GM18870 (cell line): ENCODE data around the gene ZNF579.
"Not testable (repeated sequence)": the region's sequence is repeated elsewhere in the genome, so short reads cannot be mapped to it uniquely, and the experiment has no call there.

ENCODE experiments used
- ATAC-seq: cut with Tn5 transposase; IDR thresholded peaks from one replicate; pipeline ENCODE4 v1.9.1; 2021; ENCODE audit warnings: moderate library complexity; ENCODE audit not compliant: unreplicated experiment

ZNF579 gene

DNA sequence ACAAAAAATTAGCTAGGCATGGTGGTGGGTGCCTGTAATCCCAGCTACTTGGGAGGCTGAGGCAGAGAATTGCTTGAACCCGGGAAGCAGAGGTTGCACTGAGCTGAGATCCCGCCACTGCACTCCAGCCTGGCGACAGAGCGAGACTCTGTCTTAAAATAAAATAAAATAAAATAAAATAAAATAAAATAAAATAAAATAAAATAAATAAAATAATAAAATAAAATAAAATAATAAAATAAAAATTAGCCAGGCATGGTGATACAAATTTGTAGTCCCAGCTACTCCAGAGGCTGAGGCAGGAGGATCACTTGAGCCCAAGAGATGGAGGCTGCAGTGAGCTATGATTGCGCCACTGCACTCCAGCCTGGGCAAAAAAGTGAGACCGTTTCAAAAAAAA lies 6.7 kb downstream of the ZNF579 start:
- ATAC-seq = not testable (repeated sequence)

DNA sequence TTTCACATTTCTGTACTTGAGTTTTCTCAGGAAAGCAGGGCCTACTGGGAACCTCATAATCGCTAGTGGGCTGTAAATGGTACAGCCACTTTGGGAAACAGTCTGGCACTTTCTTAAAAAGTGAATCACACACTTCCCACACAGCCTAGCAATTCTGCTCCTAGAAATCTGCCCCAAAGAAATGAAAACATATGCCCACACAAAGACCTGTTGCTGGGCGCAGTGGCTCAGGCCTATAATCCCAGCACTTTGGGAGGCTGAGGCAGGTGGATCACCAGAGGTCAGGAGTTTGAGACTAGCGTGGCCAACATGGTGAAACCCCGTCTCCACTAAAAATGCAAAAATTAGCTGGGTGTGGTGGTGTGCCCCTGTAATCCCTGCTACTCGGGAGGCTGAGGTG lies 11.2 kb downstream of the ZNF579 start:
- not testable (repeated sequence) for ATAC-seq

DNA sequence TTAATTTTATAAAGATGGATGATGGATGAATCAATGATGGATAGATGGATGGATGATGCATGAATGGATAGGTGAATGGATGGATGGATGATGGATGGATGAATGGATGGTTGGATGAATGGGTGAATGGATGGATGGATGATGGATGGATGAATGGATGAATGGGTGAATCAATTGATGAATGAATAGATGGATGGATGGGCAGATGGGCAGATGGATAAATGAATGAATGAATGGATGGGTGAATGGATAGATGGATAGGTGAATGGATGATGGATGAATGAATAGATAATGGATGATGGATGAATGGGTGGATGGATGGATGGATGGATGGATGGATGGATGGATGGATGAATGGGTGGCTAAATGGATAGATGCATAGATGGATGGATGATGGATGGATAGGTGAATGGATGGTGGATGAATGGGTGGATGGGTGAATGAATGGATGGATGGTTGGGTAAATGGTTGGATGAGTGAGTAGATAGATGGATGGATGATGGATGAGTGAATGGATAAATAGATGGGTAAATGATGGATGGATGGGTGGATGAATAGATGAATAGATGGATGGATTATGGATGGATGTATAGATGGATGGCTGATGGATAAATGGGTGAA lies 12.8 kb downstream of the ZNF579 start:
- no peak for ATAC-seq

DNA sequence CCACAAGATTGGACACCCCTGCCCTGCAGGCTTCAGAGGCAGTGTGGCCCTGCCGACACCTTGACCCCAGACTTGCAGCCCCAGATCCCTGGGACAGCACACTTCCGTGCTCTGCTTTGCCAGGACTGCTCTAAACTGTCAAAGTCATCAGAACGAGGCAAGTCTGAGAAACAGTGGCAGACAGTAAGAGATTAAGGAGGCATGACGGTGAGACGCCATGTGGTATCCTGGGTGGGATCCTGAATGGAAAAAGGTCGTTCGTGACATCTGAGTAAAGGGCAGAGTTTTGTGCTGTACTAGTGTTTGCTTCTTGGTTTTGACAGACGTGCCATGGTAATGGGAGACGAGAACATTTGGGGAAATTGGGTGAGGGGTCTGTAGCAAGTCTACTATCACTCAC lies 13.8 kb downstream of the ZNF579 start:
- no peak for ATAC-seq

DNA sequence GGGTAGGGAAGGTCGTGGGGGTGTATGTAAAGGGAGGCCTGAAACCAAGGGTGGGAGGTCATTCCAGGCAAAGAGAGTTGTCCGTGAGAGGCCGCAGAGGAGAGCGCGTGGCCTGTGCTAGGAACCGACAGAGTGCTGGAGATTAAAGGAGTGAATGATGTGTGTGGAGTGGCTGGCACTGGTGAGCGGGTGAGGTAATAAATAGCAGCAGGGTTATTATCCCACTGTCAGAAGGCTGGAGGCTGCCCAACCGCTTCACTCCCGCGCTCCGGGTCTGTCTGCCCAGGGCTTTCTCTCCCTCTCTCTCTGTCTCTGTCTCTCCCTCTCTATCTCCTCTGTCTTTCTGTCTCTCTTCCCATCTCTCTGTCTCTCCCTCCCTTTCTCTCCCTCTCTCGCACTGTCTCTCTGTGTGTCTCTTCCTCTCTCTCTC lies 17.4 kb downstream of the ZNF579 start:
- no peak for ATAC-seq

DNA sequence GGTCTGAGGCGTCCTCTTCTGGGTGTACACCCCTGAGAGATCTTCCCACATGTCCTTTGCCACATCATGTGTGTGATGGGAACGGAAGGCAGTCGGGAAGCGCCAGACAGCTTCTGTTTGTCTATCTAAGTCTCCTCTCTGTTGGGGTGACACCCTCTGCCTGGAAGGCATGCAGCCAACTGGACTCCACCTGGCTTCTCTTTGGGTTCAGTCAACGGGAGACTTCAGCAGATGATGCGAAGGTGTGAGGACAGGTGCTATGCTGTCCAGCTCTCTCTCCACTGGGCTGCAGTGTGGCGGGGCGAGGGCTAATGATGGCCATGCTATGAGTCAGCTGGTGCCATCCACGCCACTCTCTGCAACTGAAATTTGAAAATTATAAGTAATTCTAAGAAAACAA lies 21.0 kb downstream of the ZNF579 start:
- no peak for ATAC-seq

DNA sequence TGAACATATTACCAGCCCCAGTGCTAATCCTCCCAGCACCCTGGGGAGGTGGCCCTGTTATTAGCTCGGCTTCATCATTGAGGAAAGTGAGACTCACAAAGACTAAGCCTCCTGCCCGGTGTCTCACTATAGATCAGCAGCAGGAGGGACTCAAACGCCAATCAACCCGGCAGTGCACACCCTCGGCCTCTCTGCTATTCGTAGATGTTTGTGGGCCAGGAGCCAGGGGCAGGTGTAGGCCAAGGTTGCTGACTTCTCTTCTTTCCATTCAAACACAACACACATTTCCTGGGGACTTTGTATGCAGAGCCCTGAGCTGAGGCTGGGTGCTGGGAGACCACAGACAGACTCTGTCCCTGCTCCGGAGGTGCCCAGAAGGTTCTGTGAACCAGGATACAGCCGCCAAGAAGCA lies 25.9 kb downstream of the ZNF579 start:
- ATAC-seq = no peak

DNA sequence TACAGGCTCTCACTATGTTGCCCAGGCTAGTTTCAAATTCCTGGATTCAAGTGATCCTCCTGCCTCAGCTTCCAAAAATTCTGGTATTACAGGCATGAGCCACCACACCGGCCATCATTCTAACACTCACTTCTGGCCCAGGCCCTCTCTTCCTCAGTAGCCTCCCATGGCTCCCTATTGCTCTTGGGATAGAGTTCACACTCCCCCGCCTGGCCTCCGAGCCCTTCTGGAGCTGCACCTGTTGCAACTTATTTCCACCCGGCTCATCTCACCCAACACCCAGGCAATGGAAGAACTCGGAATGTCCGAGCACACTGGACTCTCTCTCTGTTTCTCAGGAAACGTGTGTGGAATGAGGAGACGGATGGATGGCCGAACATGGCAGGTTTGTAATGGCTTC lies 26.3 kb downstream of the ZNF579 start:
- ATAC-seq = no peak

DNA sequence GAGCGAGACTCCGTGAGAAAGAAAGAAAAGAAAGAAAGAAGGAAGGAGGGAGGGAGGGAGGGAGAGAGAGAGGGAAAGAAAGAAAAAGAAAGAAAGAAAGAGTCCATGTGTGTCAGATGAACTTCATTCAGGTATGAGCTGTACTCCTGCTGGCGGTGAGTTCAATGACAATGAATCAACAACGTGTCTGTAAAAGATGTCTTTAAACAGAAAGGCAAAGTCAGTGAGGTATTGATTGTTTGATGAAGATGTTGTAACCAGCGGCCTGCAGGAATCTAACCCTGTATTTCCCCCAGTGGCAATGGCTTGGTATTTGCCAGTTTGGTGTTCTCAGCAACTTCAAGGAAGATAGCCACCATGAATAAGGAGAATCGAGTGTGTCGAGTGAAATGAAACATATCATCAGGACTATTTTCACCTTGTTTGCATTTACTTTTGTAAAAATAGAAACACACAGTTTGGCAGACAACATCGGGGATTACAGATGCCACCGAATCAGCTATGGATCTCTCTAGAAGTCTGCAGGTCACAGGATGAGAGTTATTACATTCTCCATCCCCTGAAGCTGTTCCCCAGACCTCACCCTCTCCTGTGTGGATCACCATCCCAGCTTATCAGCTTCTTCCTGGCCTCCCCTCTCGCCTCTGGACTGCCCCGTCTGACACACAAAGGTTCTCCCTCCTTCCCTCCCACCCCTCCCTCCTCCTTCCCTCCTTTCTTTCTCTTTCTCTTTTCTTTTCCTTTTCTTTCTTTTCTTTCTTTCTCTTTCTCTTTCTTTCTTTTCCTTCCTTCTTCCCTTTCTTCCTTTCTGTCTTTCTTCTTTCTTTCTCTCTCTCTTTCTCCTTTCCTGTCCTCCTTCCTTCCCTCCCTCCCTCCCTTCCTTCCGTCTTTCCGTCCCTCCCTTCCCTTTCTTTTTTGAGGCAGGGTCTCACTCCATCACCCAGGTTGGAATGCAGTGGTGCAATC lies 27.1 kb downstream of the ZNF579 start:
- ATAC-seq = no peak

DNA sequence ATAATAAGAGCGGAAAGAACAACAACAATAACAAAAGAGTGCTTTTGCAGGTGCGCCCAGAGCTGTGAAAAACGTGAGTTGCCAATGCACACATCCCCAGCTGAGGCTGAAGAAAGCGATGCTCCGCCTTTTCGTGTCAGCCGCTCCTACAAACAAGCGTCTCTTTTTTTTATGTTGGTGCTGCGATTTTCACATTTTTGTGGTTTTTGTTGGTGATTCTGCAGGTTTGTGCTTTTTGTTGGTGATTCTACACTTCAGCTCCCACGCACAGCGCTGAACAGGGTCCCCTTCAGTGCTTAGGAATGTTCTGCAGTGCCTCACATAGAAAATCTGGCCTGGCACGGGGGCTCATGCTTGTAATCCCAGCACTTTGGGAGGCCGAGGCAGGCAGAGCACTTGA lies 28.0 kb downstream of the ZNF579 start:
- no peak for ATAC-seq

DNA sequence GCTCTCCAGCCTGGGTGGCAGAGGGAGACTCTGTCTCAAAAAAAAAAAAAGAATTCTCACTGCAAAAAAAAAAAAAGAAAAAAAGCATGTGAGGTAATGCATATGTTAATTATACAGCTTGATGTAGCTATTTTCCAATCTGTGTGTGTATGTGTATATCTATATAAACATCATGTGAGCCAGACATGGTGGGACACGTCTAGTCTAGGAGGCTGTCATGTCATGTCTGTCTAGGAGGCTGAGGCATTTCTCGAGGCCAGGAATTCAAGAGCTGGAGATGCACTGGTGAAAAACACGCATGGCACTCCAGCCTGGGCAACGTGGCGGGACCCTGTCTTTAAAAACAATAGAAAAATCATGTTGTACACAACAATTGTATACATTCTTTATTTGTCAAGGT lies 28.4 kb downstream of the ZNF579 start:
- no peak for ATAC-seq

DNA sequence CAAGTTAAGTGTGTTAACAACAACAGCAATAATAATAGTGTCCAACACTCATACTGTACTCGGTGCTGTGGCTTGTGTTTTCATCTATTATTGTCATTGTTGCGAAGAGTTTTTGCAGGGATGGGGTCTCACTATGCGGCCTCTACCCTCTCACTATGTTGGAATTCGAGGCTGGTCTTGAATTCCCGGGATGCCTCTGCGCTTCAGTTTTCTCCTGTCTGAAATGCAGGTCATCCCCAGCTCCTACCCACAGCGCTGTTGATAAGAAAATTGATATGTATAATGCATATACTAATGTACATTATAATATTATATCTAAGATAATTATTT lies 30.4 kb downstream of the ZNF579 start:
- no peak for ATAC-seq

DNA sequence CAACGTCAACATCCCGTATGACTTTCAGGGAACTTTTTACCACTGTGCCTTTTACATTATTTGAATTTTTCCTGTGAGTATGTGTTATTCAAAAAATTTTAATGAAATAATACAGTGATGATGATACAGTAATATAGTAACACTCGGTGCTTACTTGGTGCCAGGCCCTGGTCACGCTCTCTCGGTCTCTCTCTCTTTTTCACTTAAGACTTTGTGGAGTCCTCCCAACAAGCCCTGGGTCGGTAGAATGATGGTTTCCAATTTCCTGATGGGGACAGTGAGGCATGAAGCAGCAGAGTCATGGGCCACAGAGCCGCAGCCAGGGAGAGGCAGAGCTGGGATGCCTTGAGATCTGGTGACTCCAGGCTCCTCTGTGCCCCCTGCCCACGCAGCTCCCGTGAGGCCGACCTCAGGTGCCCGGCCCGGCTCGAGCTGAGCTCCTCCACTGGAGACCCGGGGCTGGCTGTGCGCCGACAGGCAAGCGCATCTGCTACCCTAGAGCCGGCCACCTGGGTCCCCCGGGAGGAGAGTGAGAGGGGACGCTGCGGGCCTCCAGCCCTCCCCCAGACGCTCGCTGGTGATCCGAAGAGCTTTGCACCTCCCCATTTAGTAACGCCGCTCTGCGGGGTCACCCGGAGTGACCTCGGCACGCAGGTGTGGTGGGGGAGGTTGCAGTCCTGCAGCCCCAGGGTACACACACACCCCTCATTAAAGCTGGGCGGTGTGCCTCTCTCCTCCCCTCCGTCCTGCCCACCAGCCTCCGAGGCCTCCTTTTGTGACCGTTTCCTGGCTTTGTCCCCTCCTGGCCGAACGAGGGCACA lies 30.9 kb downstream of the ZNF579 start:
- no peak for ATAC-seq

DNA sequence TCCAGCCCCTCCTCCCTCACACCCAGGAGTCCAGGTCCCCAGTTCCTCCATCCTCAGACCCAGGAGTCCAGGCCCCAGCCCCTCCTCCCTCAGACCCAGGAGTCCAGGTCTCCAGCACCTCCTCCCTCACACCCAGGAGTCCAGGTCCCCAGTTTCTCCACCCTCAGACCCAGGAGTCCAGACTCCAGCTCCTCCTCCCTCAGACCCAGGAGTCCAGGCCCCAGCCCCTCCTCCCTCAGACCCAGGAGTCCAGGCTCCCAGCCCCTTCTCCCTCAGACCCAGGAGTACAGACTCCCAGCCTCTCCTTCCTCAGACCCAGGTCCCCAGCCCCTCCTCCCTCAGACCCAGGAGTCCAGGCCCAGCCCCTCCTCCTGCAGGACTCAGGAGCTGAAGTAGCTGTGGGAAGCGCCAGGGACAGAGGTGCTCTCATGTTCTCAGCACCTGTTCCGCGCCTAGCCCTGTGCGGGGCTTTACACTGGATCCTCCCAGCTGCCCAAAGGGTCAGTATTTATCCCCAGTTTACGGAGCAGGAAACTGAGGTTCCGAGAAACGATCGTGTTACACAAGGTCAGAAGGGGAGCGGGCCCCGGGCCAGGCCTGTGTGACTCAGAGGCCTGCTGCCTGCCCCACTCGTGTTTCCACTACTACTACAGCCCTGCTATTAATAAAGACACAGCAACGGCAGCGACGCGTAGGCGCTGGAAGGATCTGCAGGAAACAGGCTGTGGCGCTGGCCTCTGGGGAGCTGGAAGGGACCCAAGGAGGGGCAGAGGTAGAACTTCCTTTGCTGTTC lies 33.6 kb downstream of the ZNF579 start:
- ATAC-seq = no peak

DNA sequence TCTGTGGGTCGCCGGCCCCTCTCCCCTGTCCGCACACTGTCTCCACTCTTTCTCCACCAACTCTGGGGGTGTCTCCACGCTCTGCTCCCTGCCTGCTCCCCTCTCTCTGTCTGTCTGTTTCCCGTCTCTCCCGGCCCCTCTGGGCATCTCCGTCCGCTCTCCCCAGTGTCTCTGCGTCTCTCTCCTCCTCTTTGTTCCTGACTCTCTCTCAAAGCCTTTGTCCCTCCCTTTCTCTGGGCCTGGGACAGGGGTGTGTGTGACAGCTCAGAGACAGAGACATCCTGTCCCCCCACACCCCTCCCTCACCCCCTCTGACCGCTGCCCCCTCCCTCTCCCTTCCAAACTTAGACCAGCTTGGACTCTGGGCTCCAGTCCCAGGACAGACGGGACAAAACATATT lies 34.6 kb downstream of the ZNF579 start:
- no peak for ATAC-seq

DNA sequence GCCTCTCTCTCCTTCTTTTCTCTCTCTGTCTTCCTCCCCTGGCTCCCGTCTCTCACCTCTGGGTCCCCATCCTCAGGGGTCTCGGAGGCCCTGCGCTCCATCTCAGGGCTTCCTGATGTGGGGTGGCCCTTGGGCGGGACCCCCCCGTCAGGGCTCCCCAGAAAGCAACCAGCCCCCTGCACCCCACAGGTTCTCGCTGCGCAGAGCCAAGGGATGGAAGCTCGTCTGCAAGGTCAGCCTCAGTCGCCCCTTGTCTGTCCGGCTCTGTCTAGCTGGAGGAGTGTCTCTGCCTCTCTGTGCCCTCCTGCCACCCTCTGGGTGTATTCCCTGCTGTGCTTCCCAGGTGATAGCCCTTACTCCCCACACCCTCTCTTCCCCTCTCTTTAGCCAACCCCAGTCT lies 35.2 kb downstream of the ZNF579 start, which contains the start of gene SBK3:
TSS of gene SBK3 (minus strand) at position 101 of the 400 bp plus-strand sequence. CDS start at position 101, 0 bp downstream.
- ATAC-seq = no peak

DNA sequence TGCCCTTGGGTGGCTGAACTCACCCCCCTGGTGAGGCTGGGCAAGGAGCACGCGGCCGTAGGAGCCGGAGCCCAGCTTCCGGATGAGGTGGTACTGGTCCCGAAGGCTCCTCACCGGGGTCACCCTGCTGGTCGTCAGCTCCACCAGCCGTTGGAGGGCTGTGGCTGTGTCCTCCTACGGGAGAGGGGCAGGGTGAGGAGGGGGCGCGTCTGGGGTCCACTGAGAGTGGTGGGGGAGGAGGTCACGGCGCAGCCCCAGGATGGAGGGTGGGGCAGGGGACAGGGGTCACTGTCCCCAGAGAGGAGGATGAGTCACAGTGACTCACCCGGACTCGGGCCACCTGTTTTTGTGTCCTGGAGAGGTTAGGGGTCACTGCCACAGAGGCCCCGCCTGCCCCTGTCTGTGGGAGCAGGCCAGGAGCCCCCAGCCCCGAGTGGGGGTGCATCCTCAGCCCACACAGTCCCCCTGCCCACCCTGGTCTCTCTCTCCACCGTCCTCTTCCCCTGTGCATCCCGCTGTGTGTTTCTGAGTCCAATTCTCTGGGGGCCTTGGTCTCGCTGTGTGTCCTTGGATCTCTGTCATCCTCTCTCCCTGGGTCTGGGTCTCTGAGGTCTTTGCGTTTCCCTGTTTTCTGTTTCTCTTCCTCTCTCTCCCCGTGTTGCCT lies 35.7 kb downstream of the ZNF579 start:
- ATAC-seq = no peak

DNA sequence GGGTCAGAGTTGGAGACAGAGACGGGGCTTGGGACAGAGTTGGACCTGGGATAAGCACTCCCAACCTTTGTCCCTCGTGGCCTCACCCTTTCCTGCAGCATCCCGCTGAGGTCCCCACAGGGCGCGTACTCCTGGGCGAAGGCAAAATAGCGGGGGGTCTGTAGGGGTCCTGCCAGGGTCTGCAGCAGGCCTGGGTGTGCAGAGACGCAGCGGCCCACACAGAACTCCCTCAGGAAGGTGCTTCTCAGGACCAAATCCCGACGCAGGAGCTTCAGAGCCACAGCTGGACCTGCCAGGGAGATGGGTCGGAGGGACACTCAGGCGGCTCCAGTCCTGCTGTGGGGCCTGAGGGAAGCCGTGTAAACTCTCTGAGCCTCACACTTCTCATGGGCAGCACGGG lies 36.6 kb downstream of the ZNF579 start:
- no peak for ATAC-seq

DNA sequence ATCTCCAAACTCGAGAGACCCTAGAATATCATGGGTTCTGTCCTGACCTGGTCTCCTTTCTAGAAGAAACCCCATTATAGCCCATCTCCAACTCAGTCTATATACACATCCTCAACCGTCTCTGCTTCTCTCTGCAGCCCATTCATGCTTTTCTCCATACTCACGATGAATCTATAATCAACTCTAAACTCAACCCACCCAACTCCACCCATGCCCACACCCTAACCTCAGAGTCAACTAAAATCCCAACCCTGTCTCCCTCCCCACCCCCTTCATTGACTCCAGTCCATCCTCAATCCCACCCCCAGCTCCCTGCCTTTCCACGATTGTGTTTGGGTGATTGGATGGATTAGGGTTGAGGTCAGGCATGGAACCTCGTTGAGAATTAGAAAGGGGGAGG lies 37.1 kb downstream of the ZNF579 start:
- no peak for ATAC-seq

DNA sequence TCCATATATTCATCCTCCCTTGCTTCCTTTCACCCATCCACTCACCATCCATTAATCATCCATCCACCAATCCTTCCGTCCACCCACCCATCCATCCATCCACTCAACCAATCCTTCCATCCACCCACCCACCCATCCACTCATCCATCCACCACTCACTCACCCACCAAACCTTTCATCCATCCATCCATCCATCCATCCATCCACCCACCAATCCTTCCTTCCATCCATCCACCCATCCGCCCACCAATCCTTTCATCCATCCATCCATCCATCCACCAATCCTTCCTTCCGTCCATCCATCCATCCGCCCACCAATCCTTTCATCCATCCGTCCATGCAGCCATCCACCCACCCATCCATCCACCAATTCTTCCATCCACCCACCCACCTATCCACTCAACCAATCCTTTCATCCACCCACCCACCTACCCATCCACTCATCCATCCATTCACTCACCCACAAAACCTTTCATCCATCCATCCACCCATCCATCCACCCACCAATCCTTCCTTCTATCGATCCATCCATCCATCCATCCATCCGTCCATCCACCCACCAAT lies 38.3 kb downstream of the ZNF579 start:
- no peak for ATAC-seq
